ENCODE measurements around the gene LAPTM5.

DNA sequence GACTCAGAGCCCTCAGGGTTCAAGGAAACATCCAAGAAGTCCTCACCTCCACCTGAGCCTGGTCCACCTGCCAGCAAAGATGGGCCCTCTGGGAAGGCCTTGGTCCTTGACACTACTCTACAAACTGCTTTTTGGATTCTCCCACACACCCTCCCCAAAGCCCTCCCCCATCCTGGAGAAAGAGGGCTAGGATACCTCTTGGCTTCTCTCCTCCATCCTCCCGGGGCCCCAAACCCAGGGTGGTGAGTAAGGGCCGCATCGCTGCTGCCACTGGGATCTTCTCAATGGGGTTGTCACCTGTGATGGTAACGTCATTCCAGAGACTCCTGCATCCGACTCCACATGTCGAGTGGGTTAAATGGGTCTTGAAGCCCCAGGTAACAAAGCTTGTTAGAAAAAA is 60.7 kb downstream of the LAPTM5 start:
- TF ChIP-seq, protein P1, sequence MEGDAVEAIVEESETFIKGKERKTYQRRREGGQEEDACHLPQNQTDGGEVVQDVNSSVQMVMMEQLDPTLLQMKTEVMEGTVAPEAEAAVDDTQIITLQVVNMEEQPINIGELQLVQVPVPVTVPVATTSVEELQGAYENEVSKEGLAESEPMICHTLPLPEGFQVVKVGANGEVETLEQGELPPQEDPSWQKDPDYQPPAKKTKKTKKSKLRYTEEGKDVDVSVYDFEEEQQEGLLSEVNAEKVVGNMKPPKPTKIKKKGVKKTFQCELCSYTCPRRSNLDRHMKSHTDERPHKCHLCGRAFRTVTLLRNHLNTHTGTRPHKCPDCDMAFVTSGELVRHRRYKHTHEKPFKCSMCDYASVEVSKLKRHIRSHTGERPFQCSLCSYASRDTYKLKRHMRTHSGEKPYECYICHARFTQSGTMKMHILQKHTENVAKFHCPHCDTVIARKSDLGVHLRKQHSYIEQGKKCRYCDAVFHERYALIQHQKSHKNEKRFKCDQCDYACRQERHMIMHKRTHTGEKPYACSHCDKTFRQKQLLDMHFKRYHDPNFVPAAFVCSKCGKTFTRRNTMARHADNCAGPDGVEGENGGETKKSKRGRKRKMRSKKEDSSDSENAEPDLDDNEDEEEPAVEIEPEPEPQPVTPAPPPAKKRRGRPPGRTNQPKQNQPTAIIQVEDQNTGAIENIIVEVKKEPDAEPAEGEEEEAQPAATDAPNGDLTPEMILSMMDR (tag by site-specific recombination; IDR thresholded peaks at IDR 0.05), result no peak
- TF ChIP-seq ZNF549 (tag by site-specific recombination; IDR thresholded peaks at IDR 0.05), result no peak
- TF ChIP-seq, protein P2, sequence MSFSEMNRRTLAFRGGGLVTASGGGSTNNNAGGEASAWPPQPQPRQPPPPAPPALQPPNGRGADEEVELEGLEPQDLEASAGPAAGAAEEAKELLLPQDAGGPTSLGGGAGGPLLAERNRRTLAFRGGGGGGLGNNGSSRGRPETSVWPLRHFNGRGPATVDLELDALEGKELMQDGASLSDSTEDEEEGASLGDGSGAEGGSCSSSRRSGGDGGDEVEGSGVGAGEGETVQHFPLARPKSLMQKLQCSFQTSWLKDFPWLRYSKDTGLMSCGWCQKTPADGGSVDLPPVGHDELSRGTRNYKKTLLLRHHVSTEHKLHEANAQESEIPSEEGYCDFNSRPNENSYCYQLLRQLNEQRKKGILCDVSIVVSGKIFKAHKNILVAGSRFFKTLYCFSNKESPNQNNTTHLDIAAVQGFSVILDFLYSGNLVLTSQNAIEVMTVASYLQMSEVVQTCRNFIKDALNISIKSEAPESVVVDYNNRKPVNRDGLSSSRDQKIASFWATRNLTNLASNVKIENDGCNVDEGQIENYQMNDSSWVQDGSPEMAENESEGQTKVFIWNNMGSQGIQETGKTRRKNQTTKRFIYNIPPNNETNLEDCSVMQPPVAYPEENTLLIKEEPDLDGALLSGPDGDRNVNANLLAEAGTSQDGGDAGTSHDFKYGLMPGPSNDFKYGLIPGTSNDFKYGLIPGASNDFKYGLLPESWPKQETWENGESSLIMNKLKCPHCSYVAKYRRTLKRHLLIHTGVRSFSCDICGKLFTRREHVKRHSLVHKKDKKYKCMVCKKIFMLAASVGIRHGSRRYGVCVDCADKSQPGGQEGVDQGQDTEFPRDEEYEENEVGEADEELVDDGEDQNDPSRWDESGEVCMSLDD (tag by site-specific recombination; IDR thresholded peaks at IDR 0.05), result no peak
- no peak for TF ChIP-seq ZNF175 (tag by site-specific recombination; IDR thresholded peaks at IDR 0.05)
- TF ChIP-seq ZNF221 (tag by site-specific recombination; IDR thresholded peaks at IDR 0.05; ENCODE audit: borderline replicate concordance), result no peak
- no peak for TF ChIP-seq ZNF510 (tag by site-specific recombination; IDR thresholded peaks at IDR 0.05; ENCODE audit: insufficient replicate concordance)
- TF ChIP-seq MYNN (tag by site-specific recombination; IDR thresholded peaks at IDR 0.05; ENCODE audit: borderline replicate concordance), result no peak
- TF ChIP-seq, protein P3, sequence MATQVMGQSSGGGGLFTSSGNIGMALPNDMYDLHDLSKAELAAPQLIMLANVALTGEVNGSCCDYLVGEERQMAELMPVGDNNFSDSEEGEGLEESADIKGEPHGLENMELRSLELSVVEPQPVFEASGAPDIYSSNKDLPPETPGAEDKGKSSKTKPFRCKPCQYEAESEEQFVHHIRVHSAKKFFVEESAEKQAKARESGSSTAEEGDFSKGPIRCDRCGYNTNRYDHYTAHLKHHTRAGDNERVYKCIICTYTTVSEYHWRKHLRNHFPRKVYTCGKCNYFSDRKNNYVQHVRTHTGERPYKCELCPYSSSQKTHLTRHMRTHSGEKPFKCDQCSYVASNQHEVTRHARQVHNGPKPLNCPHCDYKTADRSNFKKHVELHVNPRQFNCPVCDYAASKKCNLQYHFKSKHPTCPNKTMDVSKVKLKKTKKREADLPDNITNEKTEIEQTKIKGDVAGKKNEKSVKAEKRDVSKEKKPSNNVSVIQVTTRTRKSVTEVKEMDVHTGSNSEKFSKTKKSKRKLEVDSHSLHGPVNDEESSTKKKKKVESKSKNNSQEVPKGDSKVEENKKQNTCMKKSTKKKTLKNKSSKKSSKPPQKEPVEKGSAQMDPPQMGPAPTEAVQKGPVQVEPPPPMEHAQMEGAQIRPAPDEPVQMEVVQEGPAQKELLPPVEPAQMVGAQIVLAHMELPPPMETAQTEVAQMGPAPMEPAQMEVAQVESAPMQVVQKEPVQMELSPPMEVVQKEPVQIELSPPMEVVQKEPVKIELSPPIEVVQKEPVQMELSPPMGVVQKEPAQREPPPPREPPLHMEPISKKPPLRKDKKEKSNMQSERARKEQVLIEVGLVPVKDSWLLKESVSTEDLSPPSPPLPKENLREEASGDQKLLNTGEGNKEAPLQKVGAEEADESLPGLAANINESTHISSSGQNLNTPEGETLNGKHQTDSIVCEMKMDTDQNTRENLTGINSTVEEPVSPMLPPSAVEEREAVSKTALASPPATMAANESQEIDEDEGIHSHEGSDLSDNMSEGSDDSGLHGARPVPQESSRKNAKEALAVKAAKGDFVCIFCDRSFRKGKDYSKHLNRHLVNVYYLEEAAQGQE (tag by site-specific recombination; IDR thresholded peaks at IDR 0.05), result no peak
- no peak for TF ChIP-seq ZNF426 (tag by site-specific recombination; IDR thresholded peaks at IDR 0.05)
- TF ChIP-seq, protein P4, sequence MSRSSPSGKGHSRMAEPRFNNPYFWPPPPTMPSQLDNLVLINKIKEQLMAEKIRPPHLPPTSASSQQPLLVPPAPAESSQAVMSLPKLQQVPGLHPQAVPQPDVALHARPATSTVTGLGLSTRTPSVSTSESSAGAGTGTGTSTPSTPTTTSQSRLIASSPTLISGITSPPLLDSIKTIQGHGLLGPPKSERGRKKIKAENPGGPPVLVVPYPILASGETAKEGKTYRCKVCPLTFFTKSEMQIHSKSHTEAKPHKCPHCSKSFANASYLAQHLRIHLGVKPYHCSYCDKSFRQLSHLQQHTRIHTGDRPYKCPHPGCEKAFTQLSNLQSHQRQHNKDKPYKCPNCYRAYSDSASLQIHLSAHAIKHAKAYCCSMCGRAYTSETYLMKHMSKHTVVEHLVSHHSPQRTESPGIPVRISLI (tag by site-specific recombination; IDR thresholded peaks at IDR 0.05), result no peak
- TF ChIP-seq, protein P5, sequence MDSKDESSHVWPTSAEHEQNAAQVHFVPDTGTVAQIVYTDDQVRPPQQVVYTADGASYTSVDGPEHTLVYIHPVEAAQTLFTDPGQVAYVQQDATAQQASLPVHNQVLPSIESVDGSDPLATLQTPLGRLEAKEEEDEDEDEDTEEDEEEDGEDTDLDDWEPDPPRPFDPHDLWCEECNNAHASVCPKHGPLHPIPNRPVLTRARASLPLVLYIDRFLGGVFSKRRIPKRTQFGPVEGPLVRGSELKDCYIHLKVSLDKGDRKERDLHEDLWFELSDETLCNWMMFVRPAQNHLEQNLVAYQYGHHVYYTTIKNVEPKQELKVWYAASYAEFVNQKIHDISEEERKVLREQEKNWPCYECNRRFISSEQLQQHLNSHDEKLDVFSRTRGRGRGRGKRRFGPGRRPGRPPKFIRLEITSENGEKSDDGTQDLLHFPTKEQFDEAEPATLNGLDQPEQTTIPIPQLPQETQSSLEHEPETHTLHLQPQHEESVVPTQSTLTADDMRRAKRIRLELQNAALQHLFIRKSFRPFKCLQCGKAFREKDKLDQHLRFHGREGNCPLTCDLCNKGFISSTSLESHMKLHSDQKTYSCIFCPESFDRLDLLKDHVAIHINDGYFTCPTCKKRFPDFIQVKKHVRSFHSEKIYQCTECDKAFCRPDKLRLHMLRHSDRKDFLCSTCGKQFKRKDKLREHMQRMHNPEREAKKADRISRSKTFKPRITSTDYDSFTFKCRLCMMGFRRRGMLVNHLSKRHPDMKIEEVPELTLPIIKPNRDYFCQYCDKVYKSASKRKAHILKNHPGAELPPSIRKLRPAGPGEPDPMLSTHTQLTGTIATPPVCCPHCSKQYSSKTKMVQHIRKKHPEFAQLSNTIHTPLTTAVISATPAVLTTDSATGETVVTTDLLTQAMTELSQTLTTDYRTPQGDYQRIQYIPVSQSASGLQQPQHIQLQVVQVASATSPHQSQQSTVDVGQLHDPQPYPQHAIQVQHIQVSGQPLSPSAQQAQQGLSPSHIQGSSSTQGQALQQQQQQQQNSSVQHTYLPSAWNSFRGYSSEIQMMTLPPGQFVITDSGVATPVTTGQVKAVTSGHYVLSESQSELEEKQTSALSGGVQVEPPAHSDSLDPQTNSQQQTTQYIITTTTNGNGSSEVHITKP (tag by site-specific recombination; IDR thresholded peaks at IDR 0.05), result no peak
- TF ChIP-seq SCRT1 (tag by site-specific recombination; IDR thresholded peaks at IDR 0.05; ENCODE audit: borderline replicate concordance), result no peak
- no peak for TF ChIP-seq ZNF133 (tag by site-specific recombination; IDR thresholded peaks at IDR 0.05)
- TF ChIP-seq YY1 (tag by site-specific recombination; IDR thresholded peaks at IDR 0.05), result no peak

All from HEK293 (cell line).